NCI-H146 treated with DMSO at 0.1 percent for 48 hours (cell line): Measurements from ENCODE around the gene RASSF7.
A peak's percentile ranks its signal among the peaks of the same experiment; 100 is the strongest.

Experiments used
- DNase-seq: peaks from one replicate; lab custom pipeline; 2025; ENCODE audit not compliant: unreplicated experiment; lab: John Stamatoyannopoulos, UW

Gene RASSF7

DNA sequence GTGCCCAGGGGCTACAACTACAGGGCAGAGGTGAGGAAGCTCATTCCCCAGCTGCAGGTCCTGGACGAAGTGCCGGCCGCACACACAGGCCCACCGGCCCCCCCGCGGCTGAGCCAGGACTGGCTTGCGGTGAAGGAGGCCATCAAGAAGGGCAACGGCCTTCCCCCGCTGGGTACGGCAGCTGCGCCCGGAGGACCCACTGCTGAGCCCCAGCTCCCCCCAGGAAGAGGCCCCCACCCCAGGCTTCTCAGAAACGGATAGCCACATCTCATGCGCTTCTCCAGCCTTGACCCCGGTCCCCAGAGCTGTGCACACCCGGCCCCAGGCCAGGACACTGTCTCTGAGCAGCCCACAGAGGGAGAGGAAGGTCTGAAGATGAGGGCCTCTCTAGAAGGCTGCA lies 9.6 kb upstream of the RASSF7 start:
- no peak for DNase-seq

DNA sequence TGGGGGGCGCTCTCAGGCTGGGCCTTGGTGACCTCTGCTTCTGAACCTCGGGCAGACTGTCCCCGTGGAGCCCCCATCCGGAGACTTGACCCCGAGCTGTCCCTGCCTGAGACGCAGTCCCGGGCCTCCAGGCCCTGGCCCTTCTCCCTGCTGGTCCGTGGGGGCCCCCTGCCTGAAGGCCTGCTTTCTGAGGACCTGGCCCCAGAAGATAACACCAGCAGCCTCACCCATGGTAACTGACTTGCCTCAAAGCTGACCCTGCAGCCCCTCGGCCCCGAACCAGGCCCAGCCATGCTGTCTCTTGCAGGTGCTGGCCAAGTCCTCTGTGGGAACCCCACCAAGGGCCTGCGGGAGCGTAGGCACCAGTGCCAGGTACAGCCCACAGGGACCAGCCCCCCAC lies 9.2 kb upstream of the RASSF7 start:
- DNase-seq, result no peak

DNA sequence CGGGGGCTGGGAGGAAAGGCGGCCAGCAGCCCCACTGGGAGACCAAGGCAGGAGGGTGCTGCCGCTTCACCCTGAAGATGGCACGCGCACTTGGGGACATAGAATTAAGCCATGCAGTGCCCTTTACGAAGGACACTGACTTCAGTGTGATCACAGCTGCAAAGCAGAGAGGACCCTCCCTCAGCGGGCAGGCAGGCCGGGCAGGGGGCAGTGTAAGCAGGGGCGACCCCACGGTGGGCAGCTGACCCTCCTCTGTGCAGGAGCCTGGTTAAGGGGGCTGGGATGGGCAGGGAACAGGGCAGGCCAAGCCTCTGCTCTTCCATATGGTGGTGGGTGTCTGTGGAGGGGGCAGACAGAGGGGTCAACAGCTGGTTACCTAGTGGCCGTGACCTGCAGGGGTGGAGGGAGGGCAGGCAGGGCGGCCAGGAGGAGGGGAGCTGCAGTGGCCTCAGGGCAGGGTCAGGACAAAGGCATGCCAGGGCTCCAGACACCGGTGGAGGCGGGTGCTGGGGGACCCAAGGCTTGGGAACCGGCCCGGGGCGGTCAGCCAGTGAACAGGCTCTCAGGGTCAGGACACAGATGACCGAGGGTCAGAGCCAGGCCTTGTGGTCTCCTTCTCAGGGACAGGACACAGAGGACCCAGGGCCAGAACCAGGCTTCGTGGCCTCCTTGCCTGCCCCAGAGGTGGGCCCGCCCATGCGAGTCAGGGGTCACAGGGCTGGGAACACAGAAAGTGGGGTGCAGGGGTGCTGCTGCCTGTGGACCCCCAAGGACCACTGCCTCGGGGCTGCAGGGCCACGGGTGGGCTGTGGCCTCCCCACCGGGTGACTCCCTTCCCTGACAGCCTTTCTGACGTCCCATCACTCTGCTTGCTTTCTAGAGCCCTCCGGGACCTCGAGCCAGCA lies 7.4 kb upstream of the RASSF7 start:
- DNase-seq, result no peak

DNA sequence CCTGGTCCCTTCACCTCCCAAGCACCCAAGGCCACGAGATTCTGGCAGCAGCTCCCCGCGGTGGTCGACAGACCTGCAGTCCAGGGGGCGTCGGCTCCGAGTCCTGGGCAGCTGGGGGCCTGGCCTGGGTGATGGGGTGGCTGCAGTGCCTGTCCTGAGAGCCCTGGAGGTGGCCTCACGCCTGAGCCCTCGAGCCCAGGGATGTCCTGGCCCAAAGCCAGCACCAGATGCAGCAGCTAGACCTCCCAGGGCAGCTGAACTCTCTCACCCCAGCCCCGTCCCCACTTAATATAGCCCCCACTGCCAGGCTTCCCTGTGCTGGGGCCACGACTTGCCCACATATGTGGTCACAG lies 6.8 kb upstream of the RASSF7 start:
- DNase-seq, result no peak

DNA sequence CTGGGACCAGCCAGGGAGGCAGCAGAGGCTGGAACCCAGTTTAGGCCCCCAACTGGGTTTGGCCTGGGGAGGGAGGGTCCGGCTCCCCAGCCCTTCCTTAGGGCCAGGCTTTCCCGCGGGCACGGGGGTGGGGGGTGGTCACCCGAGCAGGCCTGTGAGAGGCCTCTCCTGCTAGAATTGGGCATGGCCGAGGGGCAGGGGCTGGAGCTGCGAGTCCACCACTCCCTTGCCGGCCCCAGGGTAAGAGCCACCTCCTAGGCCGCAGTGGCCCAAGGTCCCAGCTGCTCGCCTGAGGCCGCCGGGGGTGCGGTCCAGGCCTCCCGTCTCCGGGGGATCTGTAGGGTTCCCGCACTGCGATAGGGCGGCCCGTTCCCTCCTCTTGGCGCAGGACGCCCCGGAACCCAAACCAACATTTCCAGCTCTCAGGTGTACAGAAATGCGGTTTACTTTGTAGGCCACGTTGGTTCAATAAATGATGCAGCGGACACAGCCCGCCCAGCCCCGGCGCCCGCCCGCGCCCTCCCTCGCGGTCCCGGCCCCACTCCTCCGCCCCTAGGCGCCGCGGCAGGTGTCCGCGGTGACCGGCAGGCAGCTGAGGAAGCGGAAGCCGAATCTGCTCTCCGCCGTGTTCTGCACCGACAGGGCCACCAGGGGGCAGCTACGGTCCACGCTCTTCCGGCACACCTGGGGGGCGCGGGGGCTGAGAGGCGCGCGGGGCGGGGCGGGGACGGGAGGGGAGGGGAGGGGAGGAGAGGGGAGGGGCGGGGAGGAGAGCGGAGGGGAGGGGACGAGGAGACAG lies 6.1 kb upstream of the RASSF7 start:
- DNase-seq, result peak; percentile 78

DNA sequence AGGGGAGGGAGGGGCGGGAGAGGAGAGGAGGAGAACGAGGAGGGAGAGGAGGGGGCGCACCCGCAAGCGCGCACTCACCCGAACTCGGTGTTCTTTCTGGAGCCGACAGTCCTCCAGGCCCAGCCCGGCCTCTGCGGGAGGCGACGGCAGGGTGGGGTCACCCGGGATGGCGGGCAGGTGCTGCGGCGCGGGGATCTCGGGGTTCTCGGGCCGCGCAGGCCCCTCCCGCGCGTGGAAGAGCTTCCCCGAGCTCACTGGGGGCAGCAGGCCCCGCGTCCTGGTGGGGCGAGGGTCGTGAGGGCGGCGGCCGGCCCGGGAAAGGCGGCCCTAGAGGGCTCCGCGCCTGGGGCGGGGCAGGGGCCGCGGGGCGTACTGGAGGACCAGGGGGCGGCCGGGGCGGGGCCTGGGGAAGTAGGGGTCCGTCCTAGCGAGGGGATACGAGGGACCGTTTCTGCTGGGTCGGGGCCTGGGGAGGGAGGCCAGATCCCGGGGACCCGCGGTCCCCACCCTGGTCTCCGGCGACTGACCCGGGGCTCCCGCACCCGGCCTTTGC lies 5.5 kb upstream of the RASSF7 start:
- peak; percentile 78 for DNase-seq

DNA sequence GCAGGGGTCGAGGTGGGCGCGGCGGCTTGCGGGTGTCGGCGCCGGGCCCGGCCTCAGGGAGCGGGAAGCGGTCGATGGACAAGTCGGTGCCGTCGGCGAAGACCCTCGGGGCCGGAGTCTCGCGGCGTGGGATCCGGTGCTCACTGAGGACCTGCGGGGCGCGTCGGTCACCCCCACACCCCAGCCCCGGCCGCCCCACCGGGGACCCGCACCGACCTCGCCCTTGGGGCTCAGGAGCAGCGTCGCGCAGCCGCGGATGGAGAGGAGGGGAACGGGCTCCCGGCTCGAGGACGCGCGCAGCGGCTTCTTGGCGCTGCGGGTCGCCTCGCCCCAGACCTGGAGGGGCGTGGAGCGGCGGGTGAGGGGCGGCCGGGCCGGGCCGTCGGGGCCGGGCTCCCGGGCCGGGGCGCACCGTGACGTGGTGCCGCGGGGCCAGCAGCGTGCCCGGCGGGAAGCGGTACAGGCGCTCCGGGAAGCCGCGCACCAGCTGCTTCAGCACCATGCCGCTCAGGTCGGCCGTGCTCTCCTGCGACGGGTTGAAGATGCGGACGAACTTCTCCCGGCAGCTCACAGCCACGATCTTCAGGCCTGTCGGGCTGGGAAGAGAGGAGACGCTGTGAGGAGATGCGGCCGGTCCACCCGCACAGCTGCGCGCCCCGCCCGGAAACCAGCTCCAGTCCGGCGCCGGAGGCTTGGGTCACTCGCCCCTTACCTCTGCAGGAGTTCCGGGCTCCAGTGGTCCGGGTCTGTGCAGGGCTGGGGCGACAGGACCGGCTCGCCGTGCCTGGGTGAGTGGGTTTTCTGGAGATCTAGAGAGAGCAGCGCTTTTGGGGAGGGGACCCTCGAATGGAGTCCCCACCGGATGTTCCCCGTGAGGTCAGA lies 4.7 kb upstream of the RASSF7 start:
- DNase-seq, result no peak

DNA sequence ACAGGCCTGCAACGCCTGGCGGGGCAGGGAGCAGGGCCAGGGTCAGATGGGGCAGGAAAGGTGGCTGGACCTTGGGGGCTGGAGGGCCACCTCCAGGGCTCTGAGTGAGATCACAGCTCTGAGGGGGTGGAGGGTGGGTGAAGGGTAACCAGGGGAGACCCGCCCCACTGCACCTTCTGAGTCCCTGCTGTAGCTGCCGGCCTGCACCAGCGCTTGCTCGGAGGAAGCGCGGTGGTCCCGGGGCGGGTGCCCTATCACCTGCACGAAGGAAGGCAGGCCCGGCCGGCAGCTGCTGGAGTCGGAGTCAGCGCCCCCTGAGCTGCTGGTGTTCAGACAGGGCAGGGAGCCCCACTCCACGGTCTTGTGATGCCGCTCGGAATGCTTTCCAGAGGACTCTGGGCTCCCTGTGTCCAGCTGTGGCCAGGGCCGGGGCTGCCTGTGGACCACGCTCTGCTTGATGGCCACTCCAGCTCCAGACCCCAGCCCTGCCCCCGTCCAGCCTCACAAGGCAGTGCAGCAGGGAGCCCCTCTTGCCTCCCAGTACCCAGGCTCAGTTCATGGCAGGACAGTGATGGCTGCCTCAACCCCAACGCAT lies 4.0 kb upstream of the RASSF7 start:
- no peak for DNase-seq

DNA sequence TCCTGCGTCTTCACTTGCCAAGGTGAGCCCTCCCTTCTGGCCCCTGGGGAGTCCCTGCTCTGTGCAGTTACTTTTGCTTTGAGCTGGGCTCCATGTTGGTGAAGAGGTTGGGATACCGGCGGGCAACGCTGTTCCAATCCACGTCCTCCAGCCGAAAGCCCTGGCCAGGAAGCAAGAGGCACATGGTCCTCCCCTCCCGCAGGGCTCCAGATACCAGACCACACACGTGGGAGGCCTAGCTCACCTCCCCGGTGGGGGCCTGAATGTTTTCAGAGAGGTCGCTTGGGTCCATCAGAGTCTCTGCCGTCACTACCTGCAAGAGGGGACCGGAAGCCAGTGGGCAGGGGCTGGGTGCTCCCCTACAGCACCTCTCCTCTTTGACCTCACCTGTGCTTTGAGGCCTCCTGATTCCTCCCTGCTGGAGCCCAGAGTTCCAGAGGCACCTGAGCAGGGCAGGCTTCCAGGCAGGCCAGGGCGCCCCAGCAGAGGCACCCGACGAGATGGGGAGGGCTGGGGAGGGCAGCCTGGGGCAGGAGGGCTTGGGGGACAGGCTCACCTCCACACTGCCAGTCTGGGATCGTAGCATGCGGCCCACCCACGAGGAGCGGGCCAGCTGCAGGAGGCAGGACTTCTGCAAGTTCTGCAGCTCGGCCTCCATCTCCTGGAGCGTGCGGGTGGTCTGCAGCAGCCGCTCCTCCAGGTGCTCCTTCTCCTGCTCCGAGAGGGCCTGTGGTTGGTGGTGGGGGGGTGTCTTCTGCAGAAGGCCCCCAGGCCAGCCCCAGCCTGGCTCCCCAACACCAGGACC lies 3.2 kb upstream of the RASSF7 start:
- no peak for DNase-seq

DNA sequence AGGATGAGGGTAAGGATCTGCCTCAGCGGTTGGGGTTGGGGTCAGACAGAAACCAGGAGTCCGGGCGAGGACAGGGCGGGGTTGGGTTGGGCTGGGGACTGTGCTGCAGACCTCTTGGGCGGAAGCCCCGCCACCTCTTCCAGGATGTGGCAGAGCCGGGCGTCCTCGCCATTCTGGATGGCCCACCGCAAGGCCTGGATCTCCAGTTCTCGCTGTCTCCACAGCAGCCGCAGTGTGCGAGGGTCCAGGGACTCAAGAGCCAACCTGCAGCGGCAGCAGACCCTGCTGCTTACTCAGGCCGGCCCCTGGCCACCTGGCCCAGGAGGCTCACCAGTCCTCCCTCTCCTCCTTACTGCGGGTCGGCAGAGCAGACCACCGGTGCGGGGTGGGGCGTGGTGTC lies 2.3 kb upstream of the RASSF7 start:
- no peak for DNase-seq

DNA sequence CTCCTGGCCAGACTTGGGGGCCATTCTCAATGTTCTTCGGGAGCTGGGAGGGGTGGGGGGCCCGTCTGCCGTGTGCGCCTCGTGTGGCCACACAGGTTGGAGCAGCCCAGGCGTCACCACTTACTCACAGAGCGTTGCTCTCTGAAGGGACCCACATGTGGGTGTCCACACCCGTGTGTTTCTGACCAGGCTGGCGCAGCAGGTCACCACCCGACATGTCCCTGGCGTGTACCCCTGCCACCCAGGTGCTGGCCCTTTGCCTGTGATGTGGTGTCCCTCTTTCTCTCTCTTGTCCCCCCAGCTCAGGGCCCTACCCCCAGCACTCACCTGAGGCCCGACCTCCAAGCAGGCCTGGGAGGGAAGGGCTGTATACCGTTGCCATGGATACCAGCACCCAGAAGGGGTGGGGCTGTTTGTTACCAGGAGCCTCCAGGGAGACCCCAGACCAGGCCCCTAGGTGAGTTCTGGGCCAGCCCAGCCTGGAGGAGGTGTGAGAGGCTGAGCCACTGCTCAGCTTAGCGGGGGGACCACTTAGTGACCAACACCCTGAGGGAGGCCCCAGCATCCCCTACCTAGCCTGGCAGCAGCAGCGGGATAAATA lies 1.6 kb upstream of the RASSF7 start:
- no peak for DNase-seq

DNA sequence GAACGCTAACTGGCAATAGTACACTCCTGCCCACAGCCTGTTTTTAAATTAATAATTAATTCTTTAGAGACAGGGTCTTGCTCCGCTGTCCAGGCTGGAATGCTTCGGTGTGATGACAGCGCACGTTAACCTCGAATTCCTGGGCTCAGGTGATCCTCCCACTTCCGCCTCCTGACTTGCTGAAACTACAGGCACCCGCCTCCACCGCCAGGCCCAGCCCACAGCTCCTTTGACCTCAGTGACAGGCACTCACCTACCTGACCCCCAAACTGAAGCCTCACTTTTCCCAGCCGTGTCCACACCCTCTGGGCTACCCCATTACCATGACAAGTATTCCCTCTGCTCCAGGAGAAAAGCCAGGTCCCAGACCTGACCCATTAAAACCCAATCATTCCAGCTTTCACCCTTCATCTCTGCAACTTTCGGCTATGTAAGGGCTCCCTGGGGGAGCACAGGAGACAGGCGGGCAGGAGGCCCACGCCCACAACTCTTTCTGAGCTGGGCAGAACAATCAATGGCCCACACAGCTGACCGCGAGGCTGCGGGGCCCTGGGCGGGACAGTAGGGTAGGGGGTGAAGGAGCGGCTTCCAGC lies 962 bp upstream of the RASSF7 start:
- DNase-seq, result no peak

DNA sequence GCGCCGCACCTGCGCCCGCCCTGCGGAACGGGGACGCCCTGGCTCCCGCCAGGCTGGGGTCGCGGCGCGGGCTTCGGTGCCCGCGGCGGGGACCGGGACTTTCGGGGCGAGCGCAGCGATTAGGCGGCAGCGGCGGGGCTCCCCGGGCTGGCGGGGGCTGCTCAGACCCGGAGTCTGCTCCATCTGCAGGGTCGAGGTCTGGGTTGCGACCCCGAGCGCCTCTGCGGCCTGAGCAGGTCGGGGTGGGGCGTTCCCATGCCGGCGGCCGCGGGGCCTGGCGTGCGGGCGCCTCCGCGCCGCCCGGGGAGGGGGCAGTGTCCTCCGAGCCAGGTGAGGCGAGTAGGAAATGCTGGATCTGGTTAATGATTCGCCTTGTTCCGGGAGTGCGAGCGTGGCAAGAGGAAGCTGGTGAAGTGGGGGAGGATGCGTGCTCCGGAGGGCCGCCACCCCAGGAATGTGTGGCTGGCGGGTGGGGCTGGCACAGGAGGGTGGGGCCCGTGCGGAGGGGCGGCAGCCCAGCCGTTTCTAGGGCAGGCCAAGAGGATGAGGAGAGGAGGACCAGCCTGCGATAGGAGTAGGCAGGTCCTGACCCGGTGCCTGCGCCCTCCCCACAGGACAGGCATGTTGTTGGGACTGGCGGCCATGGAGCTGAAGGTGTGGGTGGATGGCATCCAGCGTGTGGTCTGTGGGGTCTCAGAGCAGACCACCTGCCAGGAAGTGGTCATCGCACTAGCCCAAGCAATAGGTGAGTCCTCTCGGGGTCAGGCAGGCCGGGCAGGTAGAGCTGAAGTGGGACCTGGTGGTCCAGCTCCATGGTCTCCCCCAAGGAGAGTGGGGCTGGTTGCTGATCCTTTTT lies 606 bp downstream of the RASSF7 start:
- no peak for DNase-seq

DNA sequence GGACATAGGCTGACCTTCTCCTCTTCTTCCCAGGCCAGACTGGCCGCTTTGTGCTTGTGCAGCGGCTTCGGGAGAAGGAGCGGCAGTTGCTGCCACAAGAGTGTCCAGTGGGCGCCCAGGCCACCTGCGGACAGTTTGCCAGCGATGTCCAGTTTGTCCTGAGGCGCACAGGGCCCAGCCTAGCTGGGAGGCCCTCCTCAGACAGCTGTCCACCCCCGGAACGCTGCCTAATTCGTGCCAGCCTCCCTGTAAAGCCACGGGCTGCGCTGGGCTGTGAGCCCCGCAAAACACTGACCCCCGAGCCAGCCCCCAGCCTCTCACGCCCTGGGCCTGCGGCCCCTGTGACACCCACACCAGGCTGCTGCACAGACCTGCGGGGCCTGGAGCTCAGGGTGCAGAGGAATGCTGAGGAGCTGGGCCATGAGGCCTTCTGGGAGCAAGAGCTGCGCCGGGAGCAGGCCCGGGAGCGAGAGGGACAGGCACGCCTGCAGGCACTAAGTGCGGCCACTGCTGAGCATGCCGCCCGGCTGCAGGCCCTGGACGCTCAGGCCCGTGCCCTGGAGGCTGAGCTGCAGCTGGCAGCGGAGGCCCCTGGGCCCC lies 1.4 kb downstream of the RASSF7 start:
- no peak for DNase-seq

DNA sequence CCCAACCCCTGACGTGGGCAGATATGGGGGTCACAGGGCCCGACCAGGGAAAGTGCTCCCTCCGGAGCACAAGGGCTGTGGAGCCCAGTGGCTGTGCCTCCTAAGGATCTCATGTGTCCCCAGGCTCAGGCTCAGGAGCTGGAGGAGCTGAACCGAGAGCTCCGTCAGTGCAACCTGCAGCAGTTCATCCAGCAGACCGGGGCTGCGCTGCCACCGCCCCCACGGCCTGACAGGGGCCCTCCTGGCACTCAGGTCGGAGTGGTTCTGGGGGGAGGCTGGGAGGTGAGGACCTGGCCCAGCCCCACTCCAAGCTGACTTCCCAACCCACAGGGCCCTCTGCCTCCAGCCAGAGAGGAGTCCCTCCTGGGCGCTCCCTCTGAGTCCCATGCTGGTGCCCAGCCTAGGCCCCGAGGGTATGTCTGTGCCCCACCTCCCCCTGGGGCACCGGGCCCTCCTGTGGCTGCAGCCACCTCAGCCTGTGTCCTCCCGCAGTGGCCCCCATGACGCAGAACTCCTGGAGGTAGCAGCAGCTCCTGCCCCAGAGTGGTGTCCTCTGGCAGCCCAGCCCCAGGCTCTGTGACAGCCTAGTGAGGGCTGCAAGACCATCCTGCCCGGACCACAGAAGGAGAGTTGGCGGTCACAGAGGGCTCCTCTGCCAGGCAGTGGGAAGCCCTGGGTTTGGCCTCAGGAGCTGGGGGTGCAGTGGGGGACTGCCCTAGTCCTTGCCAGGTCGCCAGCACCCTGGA lies 2.5 kb downstream of the RASSF7 start:
- DNase-seq, result no peak

DNA sequence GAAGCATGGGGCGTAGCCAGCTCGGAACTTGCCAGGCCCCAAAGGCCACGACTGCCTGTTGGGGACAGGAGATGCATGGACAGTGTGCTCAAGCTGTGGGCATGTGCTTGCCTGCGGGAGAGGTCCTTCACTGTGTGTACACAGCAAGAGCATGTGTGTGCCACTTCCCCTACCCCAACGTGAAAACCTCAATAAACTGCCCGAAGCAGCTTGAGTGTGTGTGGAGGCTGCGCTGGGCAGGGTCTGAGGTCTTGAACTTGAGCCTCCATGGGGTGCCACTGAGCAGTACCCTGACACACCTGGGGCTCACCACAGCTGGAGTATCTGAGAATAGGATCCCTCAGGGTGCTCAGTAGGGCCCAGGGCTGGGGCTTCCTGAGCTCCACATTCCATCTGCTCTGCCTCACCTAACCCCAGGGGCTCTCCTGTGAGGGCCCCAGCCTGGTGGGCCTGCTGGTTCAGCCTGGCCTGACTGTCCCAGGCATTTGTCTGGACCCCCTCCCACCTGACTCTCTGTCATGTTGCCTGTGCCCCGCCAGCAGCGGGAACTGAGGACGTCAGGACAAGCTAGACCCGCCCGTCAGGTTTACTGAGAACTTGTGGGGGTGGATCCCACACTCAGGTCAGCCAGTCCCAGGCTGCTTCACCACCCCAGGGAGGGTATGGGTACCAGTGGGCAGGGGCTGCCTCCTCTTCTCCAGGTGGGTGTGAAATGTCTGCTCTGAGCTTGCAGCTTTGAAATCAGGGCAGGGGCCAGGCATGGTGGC lies 3.2 kb downstream of the RASSF7 start:
- DNase-seq, result no peak
